ENCODE results near the gene PTGES3. TPM values are rescaled to one million over a fixed set of nuclear protein-coding genes. Genes with fewer than 3 reads are reported as not detected.
A peak's percentile ranks its signal among the peaks of the same experiment; 100 is the strongest.

The PTGES3 gene
- total and polyA plus RNA-seq, 10 donors = 80.6 to 163 (median 130) TPM

GRCh38 chr12:56634837-56635791 is 53.0 kb downstream of the PTGES3 start:
- TF ChIP-seq CTCF (IDR thresholded peaks at IDR 0.05 in 8 of 11, conservative IDR thresholded peaks at IDR 0.05 in 3 of 11) (peak in 8 of 11 experiments; percentile 9 to 45 (median 28)), POLR2A (IDR thresholded peaks at IDR 0.05) (peak in 1 of 3 donors; percentile 77), POLR2AphosphoS5 (IDR thresholded peaks at IDR 0.05) (peak; percentile 76 to 89 (median 80))
- intact Hi-C loops (cut with DNase I; ENCODE audit: low total_unique reads) = no loop called here

GRCh38 chr12:56634242-56634836 is 53.7 kb downstream of the PTGES3 start:
- 2 to 5% (median 3%) methylated on average over 24 to 27 of the region's 27 CpGs for whole genome bisulfite sequencing, 5 donors
- Histone ChIP-seq H3K4me3 (peak overlapping the region; percentile 32 to 95 (median 76)), H3K36me3 (peaks cover 0 to 23% (median 21%) of the 10 kb centered on the region in 6 donors), H3K27me3 (replicated peaks in 1 of 7) (no peaks in the 10 kb centered on the region), H3K4me1 (peaks cover 50 to 90% (median 72%) of the 10 kb centered on the region in 6 donors), H3K27ac (peak overlapping the region; percentile 81 to 98 (median 94)), H3K9me3 (no peaks in the 10 kb centered on the region)
- peak; percentile 87 for DNase-seq
- TF ChIP-seq CTCF (IDR thresholded peaks at IDR 0.05 in 8 of 11, conservative IDR thresholded peaks at IDR 0.05 in 3 of 11) (no peak), POLR2A (IDR thresholded peaks at IDR 0.05) (no peak), POLR2AphosphoS5 (IDR thresholded peaks at IDR 0.05) (no peak)
- intact Hi-C loops (cut with DNase I; ENCODE audit: low total_unique reads) = no loop called here

More at GRCh38 chr12:56634837-56635791, 53.0 kb downstream of the PTGES3 start:
- 1% methylated on average over 28 to 47 of the region's 47 CpGs for WGBS, 5 donors
- peaks cover 50 to 98% (median 72%) of the 10 kb centered on the region in 6 donors for H3K4me1 ChIP-seq
- no peaks in the 10 kb centered on the region for H3K27me3 ChIP-seq (replicated peaks in 1 of 7)
- H3K9me3 ChIP-seq = no peaks in the 10 kb centered on the region
- H3K4me3 ChIP-seq = peak overlapping the region; percentile 32 to 95 (median 76)
- DNase-seq = peak; percentile 95
- peak overlapping the region; percentile 81 to 98 (median 94) for H3K27ac ChIP-seq
- peaks cover 0 to 31% (median 29%) of the 10 kb centered on the region in 6 donors for H3K36me3 ChIP-seq

GRCh38 chr12:56633468-56634241 is 54.4 kb downstream of the PTGES3 start:
- intact Hi-C loops (cut with DNase I; ENCODE audit: low total_unique reads) = no loop called here
- WGBS, 5 donors = 61 to 72% (median 66%) methylated on average over 12 of the region's 12 CpGs
- H3K4me1 ChIP-seq = peaks cover 50 to 86% (median 73%) of the 10 kb centered on the region in 6 donors
- peak overlapping the region; percentile 81 to 98 (median 94) for H3K27ac ChIP-seq
- H3K9me3 ChIP-seq = no peaks in the 10 kb centered on the region
- no peak for TF ChIP-seq POLR2AphosphoS5 (IDR thresholded peaks at IDR 0.05)
- TF ChIP-seq POLR2A (IDR thresholded peaks at IDR 0.05) = no peak
- TF ChIP-seq CTCF (IDR thresholded peaks at IDR 0.05 in 8 of 11, conservative IDR thresholded peaks at IDR 0.05 in 3 of 11) = no peak
- H3K4me3 ChIP-seq = peak overlapping the region; percentile 32 to 95 (median 76)
- H3K27me3 ChIP-seq (replicated peaks in 1 of 7) = no peaks in the 10 kb centered on the region
- DNase-seq = no peak
- H3K36me3 ChIP-seq = peaks cover 0 to 16% (median 14%) of the 10 kb centered on the region in 6 donors
